Activated naive CD4-positive, alpha-beta T cell treated with anti-CD3 and anti-CD28 coated beads, Interleukin-2, amount 50 U/mL, for 16 hours (primary cell): ENCODE data around the gene PCDHGA7.
"Not testable (repeated sequence)": the region's sequence is repeated elsewhere in the genome, so short reads cannot be mapped to it uniquely, and the experiment has no call there.

Experiments used
- DNase-seq: peaks from one replicate; pipeline ENCODE4 v3.0.0-alpha.2; 2020

The PCDHGA7 gene

GRCh38 chr5:141369994-141370848 is 12.3 kb upstream of the PCDHGA7 start, which contains the start of gene PCDHGB3:
PCDHGB3 (plus strand) TSS chr5:141370242; CDS start chr5:141370395, 153 bp downstream.
- DNase-seq: no peak

GRCh38 chr5:141371572-141372475 is 10.7 kb upstream of the PCDHGA7 start:
- no peak for DNase-seq

GRCh38 chr5:141373673-141374317 is 8.7 kb upstream of the PCDHGA7 start, which contains the start of gene PCDHGA6:
PCDHGA6 (plus strand) TSS chr5:141373891; CDS start chr5:141374084, 193 bp downstream.
- no peak for DNase-seq

- no peak for DNase-seq
These were observed 7.9 kb upstream of the PCDHGA7 start for GRCh38 chr5:141374627-141375026.

GRCh38 chr5:141375444-141376155 is 6.9 kb upstream of the PCDHGA7 start:
- not testable (repeated sequence) for DNase-seq

GRCh38 chr5:141383345-141383744 is 803 bp downstream of the PCDHGA7 start:
- DNase-seq: no peak

GRCh38 chr5:141384471-141385267 is 2.1 kb downstream of the PCDHGA7 start:
- DNase-seq: no peak

- not testable (repeated sequence) for DNase-seq
These were observed 5.2 kb downstream of the PCDHGA7 start, which contains the start of gene PCDHGB4 for GRCh38 chr5:141387557-141388311. PCDHGB4 (plus strand) TSS chr5:141387698; CDS start chr5:141387885, 187 bp downstream.

DNA sequence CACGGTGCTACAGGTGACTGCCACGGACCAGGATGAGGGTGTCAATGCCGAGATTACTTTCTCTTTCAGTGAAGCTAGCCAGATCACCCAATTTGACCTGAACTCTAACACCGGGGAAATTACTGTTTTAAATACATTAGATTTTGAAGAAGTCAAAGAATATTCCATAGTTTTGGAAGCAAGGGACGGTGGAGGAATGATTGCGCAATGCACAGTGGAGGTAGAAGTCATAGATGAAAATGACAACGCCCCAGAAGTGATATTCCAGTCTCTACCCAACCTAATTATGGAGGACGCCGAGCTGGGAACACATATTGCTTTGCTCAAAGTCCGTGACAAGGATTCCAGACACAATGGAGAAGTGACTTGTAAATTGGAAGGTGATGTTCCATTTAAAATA is 6.1 kb downstream of the PCDHGA7 start:
- DNase-seq: no peak

- DNase-seq: no peak
These were observed 6.9 kb downstream of the PCDHGA7 start for GRCh38 chr5:141389153-141390042.

GRCh38 chr5:141392429-141393198 is 10.1 kb downstream of the PCDHGA7 start, which contains the start of gene PCDHGA8:
PCDHGA8 (plus strand) TSS chr5:141392633; CDS start chr5:141392814, 181 bp downstream.
- DNase-seq: no peak

- DNase-seq: no peak
These were observed 10.7 kb downstream of the PCDHGA7 start for GRCh38 chr5:141393267-141393666.

- not testable (repeated sequence) for DNase-seq
These were observed 12.1 kb downstream of the PCDHGA7 start for GRCh38 chr5:141394401-141395187.

- DNase-seq: peak; percentile 45
These were observed 15.4 kb downstream of the PCDHGA7 start, which contains the start of gene PCDHGB5 for GRCh38 chr5:141397756-141398551. PCDHGB5 (plus strand) TSS chr5:141397947; CDS start chr5:141398128, 181 bp downstream.

GRCh38 chr5:141398608-141399007 is 16.1 kb downstream of the PCDHGA7 start:
- no peak for DNase-seq

DNA sequence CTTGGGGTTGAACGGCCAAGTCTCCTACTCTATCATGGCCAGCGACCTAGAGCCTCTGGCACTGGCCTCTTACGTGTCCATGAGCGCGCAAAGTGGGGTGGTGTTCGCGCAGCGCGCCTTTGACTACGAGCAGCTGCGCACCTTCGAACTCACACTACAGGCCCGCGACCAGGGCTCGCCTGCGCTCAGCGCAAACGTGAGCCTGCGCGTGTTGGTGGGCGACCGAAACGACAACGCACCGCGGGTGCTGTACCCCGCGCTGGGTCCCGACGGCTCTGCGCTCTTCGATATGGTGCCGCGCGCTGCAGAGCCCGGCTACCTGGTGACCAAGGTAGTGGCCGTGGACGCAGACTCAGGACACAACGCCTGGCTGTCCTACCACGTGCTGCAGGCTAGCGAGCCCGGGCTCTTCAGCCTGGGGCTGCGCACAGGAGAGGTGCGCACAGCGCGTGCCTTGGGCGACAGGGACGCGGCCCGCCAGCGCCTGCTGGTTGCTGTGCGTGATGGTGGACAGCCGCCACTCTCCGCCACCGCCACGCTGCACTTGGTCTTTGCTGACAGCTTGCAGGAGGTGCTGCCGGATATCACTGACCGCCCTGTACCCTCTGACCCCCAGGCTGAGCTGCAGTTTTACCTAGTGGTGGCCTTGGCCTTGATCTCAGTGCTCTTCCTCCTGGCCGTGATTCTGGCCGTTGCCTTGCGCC is 17.2 kb downstream of the PCDHGA7 start:
- DNase-seq: no peak
